SH-SY5Y (cell line): ENCODE data around the gene MPHOSPH9.

Experiments
- GATA2 ChIP-seq: IDR thresholded peaks from 2 replicates; pipeline ENCODE4 v1.6.1; 2011; ENCODE audit warnings: mild to moderate bottlenecking, low read depth, low read length
- GATA3 ChIP-seq: IDR thresholded peaks from 2 replicates; pipeline ENCODE4 v1.6.1; 2011; ENCODE audit warnings: low read depth, mild to moderate bottlenecking, low read length, moderate library complexity

DNA sequence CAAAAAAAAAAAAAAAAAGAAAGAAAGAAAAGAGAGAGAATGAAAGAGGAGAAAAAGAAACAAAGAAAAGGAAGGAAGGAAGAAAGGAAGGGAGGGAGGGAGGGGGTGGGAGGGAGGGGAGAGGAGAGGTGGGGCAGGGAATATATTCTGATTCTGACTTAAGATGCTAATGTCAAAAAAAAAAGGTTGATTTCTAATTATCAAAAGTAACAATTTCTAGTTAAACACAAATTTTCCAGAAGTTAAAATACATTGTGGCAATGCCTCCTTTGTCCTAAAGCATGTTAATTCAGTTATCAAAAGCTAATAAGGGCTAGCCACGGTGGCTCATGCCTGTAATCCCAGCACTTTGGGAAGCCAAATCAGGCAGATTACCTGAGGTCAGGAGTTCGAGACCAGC, 7.5 kb downstream of the MPHOSPH9 start:
- no peak for TF ChIP-seq GATA2
- TF ChIP-seq GATA3: no peak
